HG03196 (cell line): ENCODE data around the gene ABCB11.
"Not testable (repeated sequence)": the region's sequence is repeated elsewhere in the genome, so short reads cannot be mapped to it uniquely, and the experiment has no call there.

Source experiments
- ATAC-seq: cut with Tn5 transposase; IDR thresholded peaks from one replicate; pipeline ENCODE4 v1.9.1; 2021; ENCODE audit not compliant: unreplicated experiment

The ABCB11 gene

GRCh38 chr2:168939918-168940317 is 91.2 kb downstream of the ABCB11 start:
- no peak for ATAC-seq

GRCh38 chr2:168939061-168939460 is 92.1 kb downstream of the ABCB11 start:
- no peak for ATAC-seq

- ATAC-seq = no peak
Measured at GRCh38 chr2:168935810-168936581, 95.1 kb downstream of the ABCB11 start.

- no peak for ATAC-seq
Measured at GRCh38 chr2:168934826-168935225, 96.3 kb downstream of the ABCB11 start.

- not testable (repeated sequence) for ATAC-seq
Measured at GRCh38 chr2:168932174-168932573, 99.0 kb downstream of the ABCB11 start.

- ATAC-seq = no peak
Measured at GRCh38 chr2:168930242-168930641, 100.9 kb downstream of the ABCB11 start.

GRCh38 chr2:168929031-168929430 is 102.1 kb downstream of the ABCB11 start:
- no peak for ATAC-seq

- no peak for ATAC-seq
Measured at GRCh38 chr2:168928113-168928831, 102.9 kb downstream of the ABCB11 start.

- ATAC-seq = no peak
Measured at GRCh38 chr2:168926621-168927386, 104.3 kb downstream of the ABCB11 start.

GRCh38 chr2:168920504-168921157 is 110.5 kb downstream of the ABCB11 start:
- ATAC-seq = no peak

- ATAC-seq = no peak
Measured at GRCh38 chr2:168916331-168916675, 114.8 kb downstream of the ABCB11 start.

GRCh38 chr2:168915441-168916330 is 115.4 kb downstream of the ABCB11 start:
- no peak for ATAC-seq

GRCh38 chr2:168913495-168913894 is 117.6 kb downstream of the ABCB11 start:
- no peak for ATAC-seq

- ATAC-seq = no peak
Measured at GRCh38 chr2:168912901-168913369, 118.2 kb downstream of the ABCB11 start.

- no peak for ATAC-seq
Measured at GRCh38 chr2:168912466-168912865, 118.7 kb downstream of the ABCB11 start.

GRCh38 chr2:168910330-168910729 is 120.8 kb downstream of the ABCB11 start:
- ATAC-seq = no peak

- ATAC-seq = no peak
Measured at GRCh38 chr2:168907940-168908662, 123.0 kb downstream of the ABCB11 start.

- no peak for ATAC-seq
Measured at GRCh38 chr2:168904358-168904757, 126.8 kb downstream of the ABCB11 start.

- ATAC-seq = no peak
Measured at GRCh38 chr2:168903888-168904287, 127.2 kb downstream of the ABCB11 start.
